ENCODE results near the gene N4BP3.
A peak's percentile ranks its signal among the peaks of the same experiment; 100 is the strongest.
"Not testable (repeated sequence)": the region's sequence is repeated elsewhere in the genome, so short reads cannot be mapped to it uniquely, and the experiment has no call there.

The N4BP3 gene

DNA sequence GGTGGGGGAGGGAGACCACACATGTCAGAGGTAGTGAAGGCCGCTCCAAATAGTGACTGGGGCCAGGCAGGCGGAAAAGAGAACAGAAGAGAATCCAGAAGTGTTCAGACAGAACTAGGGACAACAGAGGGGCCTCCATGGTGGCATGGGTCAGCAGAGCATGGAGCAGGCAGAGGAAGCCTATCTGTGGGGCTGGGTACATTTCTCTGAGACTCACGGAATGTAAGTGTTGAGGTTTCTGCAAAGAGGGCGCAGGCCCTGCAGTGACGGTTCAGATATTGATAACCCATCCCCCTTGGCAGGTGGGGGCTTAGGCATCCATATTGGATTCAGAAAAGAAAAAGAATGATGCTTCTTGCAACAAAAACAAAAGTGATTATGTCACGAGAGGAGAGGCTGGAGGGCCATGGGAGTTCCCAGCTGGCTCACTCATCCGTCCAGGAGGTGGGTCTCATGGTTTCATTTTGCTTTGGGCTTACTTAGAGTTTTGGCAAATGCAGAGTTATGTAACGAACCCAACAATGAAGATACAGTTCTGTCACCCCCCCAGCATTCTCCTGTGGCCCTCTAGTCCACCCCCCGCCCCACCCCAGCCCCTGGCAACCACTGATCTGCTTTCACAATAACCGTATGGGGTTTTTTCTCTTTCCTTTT lies 12.0 kb downstream of the N4BP3 start:
- Histone ChIP-seq H3K4me1 (ENCODE audit: control insufficient read depth in 1 of 2, insufficient read depth in 2 of 2, low read length in 2 of 2) (peaks cover 3 to 30% of the 10 kb centered on the region in 2 donors), H3K36me3 (ENCODE audit: control insufficient read depth in 1 of 2, insufficient read depth in 2 of 2, low read length in 2 of 2) (no peaks in the 10 kb centered on the region), H3K4me3 (ENCODE audit: low read depth in 1 of 2, low read length in 2 of 2) (no peak overlapping the region), H3K27ac (ENCODE audit: low read length) (no peak overlapping the region), H3K27me3 (ENCODE audit: low read depth, low read length) (no peaks in the 10 kb centered on the region), H3K9me3 (ENCODE audit: control insufficient read depth in 1 of 2, low read length in 2 of 2) (no peaks in the 10 kb centered on the region)

DNA sequence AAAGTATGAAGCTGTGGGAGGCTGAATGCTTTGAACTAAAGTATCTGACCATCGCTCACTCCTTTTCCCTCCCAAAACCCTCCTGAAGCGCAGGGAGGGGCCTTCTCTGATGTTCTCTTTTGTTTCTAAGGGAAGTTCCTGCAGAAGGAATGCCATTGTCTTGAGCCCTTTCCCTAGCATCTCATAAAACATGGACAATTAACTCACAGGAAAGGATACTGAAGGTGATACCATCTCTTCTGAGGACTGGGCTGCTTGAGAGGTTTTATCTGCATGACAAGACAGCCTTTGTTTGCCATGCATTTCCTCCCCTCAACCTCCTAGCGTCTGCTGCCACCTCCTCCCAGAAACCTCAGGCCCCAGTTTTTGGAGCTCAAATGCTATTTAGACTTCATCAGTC lies 13.2 kb downstream of the N4BP3 start:
- Histone ChIP-seq H3K36me3 (ENCODE audit: control insufficient read depth in 1 of 2, insufficient read depth in 2 of 2, low read length in 2 of 2) (no peaks in the 10 kb centered on the region), H3K4me3 (ENCODE audit: low read depth in 1 of 2, low read length in 2 of 2) (no peak overlapping the region), H3K9me3 (ENCODE audit: control insufficient read depth in 1 of 2, low read length in 2 of 2) (no peaks in the 10 kb centered on the region), H3K4me1 (ENCODE audit: control insufficient read depth in 1 of 2, insufficient read depth in 2 of 2, low read length in 2 of 2) (peaks cover 4 to 24% of the 10 kb centered on the region in 2 donors), H3K27me3 (ENCODE audit: low read depth, low read length) (no peaks in the 10 kb centered on the region), H3K27ac (ENCODE audit: low read length) (no peak overlapping the region)

DNA sequence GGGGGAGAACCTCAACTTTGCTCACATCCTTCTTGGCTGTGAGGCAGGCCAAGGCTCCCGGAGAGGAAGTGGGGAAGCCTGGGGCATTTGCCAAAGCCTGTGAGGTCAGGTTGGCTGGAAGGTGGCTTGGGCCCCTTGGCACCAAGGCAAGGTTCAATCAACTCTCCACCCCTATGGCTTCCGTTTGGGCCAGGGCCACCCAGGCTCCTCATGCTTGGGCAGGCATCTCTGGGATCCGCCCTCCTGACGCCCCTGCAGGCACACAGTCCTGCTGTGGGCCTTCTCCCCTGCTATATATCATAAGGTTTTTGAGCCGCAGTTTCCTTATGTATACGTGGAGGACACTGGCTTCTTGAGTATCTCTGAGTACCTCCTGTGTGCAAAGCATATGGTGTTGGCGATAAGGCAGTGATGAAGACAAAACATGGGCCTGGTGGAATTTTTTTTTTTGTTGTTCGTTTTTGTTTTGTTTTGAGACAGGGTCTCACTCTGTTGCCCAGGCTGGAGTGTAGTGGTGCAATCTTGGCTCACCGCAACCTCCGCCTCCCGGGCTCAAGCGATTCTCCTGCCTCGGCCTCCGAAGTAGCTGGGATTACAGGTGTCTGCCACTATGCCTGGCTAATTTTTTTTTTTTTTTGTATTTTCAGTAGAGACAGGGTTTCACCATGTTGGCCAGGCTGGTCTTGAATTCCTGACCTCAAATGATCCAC lies 14.1 kb downstream of the N4BP3 start:
- H3K9me3 ChIP-seq (ENCODE audit: control insufficient read depth in 1 of 2, low read length in 2 of 2); H3K27me3 ChIP-seq (ENCODE audit: low read depth, low read length); H3K4me3 ChIP-seq (ENCODE audit: low read depth in 1 of 2, low read length in 2 of 2); H3K36me3 ChIP-seq (ENCODE audit: control insufficient read depth in 1 of 2, insufficient read depth in 2 of 2, low read length in 2 of 2); H3K27ac ChIP-seq (ENCODE audit: low read length): not testable (repeated sequence)
- peaks cover 4 to 24% of the 10 kb centered on the region in 2 donors for H3K4me1 ChIP-seq (ENCODE audit: control insufficient read depth in 1 of 2, insufficient read depth in 2 of 2, low read length in 2 of 2)

DNA sequence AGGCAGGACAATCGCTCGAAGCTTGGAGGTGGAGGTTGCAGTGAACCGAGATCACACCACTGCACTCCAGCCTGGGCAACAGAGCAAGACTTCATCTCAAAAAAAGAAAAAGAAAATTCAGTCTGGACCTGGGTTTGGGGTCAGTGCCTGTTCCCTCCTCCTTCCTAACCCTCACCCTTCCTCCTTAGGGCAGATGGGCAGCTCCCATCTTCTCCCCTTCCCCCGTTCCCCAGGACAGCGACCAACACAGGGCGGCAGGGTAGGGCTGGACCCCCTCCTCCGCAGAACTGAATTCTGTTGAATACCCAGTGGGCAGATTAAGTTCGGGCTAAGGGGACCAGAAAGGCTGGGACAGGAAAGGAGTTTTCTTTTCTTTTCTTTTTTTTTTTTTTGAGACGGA lies 16.0 kb downstream of the N4BP3 start:
- H3K27me3 ChIP-seq (ENCODE audit: low read depth, low read length) = no peaks in the 10 kb centered on the region
- no peaks in the 10 kb centered on the region for H3K9me3 ChIP-seq (ENCODE audit: control insufficient read depth in 1 of 2, low read length in 2 of 2)
- peaks cover 4 to 12% of the 10 kb centered on the region in 2 donors for H3K4me1 ChIP-seq (ENCODE audit: control insufficient read depth in 1 of 2, insufficient read depth in 2 of 2, low read length in 2 of 2)
- peaks cover 0 to 4% of the 10 kb centered on the region in 2 donors for H3K36me3 ChIP-seq (ENCODE audit: control insufficient read depth in 1 of 2, insufficient read depth in 2 of 2, low read length in 2 of 2)
- H3K4me3 ChIP-seq (ENCODE audit: low read depth in 1 of 2, low read length in 2 of 2) = no peak overlapping the region
- H3K27ac ChIP-seq (ENCODE audit: low read length) = no peak overlapping the region

DNA sequence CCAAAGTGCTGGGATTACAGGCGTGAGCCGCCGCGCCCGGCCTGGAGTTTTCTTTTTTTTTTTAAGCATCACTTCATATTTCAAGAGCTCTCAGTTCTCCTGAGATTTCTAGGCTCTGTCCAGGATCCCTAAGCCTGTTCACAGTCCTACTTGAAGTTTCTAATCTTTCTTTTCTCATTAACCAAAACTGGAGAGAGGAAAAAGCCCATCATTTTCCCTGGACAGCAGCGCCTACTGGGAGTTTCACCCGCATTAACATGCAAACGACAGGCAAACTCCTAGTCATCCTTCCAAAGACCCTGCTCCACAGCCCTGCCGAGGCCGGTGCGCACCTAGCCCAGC lies 16.9 kb downstream of the N4BP3 start:
- not testable (repeated sequence) for H3K9me3 ChIP-seq (ENCODE audit: control insufficient read depth in 1 of 2, low read length in 2 of 2); H3K27me3 ChIP-seq (ENCODE audit: low read depth, low read length); H3K36me3 ChIP-seq (ENCODE audit: control insufficient read depth in 1 of 2, insufficient read depth in 2 of 2, low read length in 2 of 2)
- Histone ChIP-seq H3K4me1 (ENCODE audit: control insufficient read depth in 1 of 2, insufficient read depth in 2 of 2, low read length in 2 of 2) (peaks cover 4 to 12% of the 10 kb centered on the region in 2 donors), H3K27ac (ENCODE audit: low read length) (peak overlapping the region; percentile 16), H3K4me3 (ENCODE audit: low read depth in 1 of 2, low read length in 2 of 2) (peak overlapping the region; percentile 48 to 91)

DNA sequence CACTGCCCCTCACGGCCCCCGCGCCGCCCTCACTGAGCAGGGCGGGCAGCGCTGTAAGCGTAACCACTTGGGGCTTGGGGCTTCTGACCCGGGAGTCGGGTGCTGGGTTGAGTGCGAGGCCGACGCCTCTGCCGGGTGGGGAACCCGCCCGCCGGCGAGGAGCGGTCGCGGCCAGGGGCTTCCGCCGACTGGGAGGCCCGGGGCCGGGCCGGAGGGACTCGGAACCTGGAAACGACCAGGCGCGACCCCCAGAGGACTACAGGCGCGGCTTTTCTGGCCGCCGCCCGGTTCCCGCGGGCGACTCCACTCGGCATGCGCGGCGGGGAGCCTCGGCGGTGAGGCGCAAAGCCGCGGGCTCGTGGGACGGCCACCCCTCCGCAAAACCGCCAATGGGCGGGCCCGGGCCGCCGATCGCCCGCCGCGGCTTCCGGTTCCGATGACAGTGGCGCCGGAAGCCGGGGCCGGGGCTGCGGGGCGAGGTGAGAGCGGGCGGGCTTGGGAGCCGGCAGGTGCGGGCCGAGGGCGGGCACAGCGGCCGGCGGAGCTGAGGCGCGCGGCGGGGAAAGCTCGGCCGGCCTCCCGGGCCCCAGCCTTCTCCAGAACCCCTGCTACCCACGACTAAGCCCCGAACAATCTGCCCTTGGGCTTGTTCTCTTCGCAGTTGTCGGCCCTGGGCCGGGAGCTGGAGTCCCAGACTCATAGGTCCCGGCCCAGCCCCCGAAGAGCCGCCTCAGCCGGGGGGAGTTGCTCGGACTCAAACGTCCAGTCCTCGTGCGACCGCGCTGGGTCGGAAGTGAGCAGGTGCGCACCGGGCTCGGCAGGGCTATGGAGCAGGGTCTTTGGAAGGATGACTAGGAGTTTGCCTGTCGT lies 17.5 kb downstream of the N4BP3 start, which contains the start of gene RMND5B:
RMND5B (plus strand) TSS at position 439 of the 870 bp plus-strand sequence. CDS start 7,106 bp downstream, outside the sequence.
- H3K36me3 ChIP-seq (ENCODE audit: control insufficient read depth in 1 of 2, insufficient read depth in 2 of 2, low read length in 2 of 2) = peaks cover 7 to 11% of the 10 kb centered on the region in 2 donors
- peak within 1 kb of the TSS; percentile 78 to 91 for H3K4me3 ChIP-seq (ENCODE audit: low read depth in 1 of 2, low read length in 2 of 2)
- peak within 1 kb of the TSS; percentile 63 for H3K27ac ChIP-seq (ENCODE audit: low read length)
- peaks cover 4 to 12% of the 10 kb centered on the region in 2 donors for H3K4me1 ChIP-seq (ENCODE audit: control insufficient read depth in 1 of 2, insufficient read depth in 2 of 2, low read length in 2 of 2)
- no peaks in the 10 kb centered on the region for H3K9me3 ChIP-seq (ENCODE audit: control insufficient read depth in 1 of 2, low read length in 2 of 2)
- H3K27me3 ChIP-seq (ENCODE audit: low read depth, low read length) = no peaks in the 10 kb centered on the region

DNA sequence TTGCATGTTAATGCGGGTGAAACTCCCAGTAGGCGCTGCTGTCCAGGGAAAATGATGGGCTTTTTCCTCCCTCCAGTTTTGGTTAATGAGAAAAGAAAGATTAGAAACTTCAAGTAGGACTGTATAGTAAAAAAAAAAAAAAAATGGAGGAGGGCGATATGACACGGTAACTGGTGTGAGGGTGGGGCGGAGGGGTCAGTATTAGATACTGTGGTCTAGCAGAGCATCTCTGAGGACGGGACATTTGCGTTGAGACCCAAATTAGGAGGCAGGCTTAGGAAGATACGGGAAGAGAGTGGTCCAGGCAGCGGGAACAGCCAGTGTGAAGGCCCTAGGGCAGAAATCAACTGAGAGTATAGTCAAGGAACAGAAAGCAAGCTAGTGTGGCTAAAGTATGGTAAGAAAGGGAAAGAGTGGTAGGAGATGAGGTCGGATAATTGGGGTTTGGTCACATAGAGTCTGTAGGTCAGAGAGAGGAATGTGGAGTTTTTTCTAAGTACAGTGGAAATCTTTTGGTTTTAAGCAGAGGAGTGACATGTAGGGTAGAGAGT lies 18.2 kb downstream of the N4BP3 start:
- Histone ChIP-seq H3K4me1 (ENCODE audit: control insufficient read depth in 1 of 2, insufficient read depth in 2 of 2, low read length in 2 of 2) (peaks cover 4 to 12% of the 10 kb centered on the region in 2 donors), H3K9me3 (ENCODE audit: control insufficient read depth in 1 of 2, low read length in 2 of 2) (no peaks in the 10 kb centered on the region), H3K36me3 (ENCODE audit: control insufficient read depth in 1 of 2, insufficient read depth in 2 of 2, low read length in 2 of 2) (peaks cover 10 to 11% of the 10 kb centered on the region in 2 donors), H3K4me3 (ENCODE audit: low read depth in 1 of 2, low read length in 2 of 2) (peak overlapping the region; percentile 78 to 91), H3K27me3 (ENCODE audit: low read depth, low read length) (no peaks in the 10 kb centered on the region), H3K27ac (ENCODE audit: low read length) (peak overlapping the region; percentile 63)

DNA sequence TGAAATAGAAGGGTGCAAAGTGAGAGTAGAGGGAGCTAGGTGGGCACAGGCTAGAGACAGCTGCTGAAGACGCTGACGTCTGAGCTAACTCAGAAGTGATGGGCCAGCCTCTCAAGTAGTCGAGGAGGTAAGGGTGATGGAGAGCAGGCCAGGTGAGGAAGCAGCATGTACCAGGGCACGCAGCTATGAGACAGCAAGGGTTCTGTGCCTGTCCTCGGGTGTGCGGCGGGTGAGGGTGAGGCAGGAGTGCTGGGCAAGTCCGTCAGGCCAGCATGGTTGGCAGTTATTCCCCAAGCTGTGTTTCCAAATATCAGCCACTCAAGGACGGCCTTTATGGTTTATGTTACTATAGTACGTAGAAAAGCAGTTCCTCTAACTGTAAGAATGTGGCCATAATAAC lies 23.7 kb downstream of the N4BP3 start:
- no peaks in the 10 kb centered on the region for H3K9me3 ChIP-seq (ENCODE audit: control insufficient read depth in 1 of 2, low read length in 2 of 2)
- peaks cover 0 to 5% of the 10 kb centered on the region in 2 donors for H3K4me1 ChIP-seq (ENCODE audit: control insufficient read depth in 1 of 2, insufficient read depth in 2 of 2, low read length in 2 of 2)
- H3K36me3 ChIP-seq (ENCODE audit: control insufficient read depth in 1 of 2, insufficient read depth in 2 of 2, low read length in 2 of 2) = peaks cover 15 to 26% of the 10 kb centered on the region in 2 donors
- no peak overlapping the region for H3K27ac ChIP-seq (ENCODE audit: low read length)
- H3K4me3 ChIP-seq (ENCODE audit: low read depth in 1 of 2, low read length in 2 of 2) = no peak overlapping the region
- no peaks in the 10 kb centered on the region for H3K27me3 ChIP-seq (ENCODE audit: low read depth, low read length)

DNA sequence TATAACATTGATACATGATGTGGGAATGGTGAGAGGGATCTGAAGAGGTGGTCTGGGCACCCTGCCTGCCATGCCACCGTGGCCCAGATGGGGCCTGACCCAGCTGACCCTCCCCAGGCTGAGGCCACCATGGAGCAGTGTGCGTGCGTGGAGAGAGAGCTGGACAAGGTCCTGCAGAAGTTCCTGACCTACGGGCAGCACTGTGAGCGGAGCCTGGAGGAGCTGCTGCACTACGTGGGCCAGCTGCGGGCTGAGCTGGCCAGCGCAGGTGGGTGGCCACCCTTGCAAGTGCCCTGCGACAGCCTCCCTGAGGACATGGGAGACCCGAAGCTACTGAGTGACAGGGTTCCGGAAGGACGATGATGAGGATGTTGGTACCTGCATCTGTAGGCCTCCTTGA lies 24.7 kb downstream of the N4BP3 start:
- H3K27me3 ChIP-seq (ENCODE audit: low read depth, low read length) = no peaks in the 10 kb centered on the region
- H3K36me3 ChIP-seq (ENCODE audit: control insufficient read depth in 1 of 2, insufficient read depth in 2 of 2, low read length in 2 of 2) = peaks cover 25 to 34% of the 10 kb centered on the region in 2 donors
- H3K4me3 ChIP-seq (ENCODE audit: low read depth in 1 of 2, low read length in 2 of 2) = no peak overlapping the region
- H3K9me3 ChIP-seq (ENCODE audit: control insufficient read depth in 1 of 2, low read length in 2 of 2) = no peaks in the 10 kb centered on the region
- H3K27ac ChIP-seq (ENCODE audit: low read length) = no peak overlapping the region
- peaks cover 0 to 6% of the 10 kb centered on the region in 2 donors for H3K4me1 ChIP-seq (ENCODE audit: control insufficient read depth in 1 of 2, insufficient read depth in 2 of 2, low read length in 2 of 2)

DNA sequence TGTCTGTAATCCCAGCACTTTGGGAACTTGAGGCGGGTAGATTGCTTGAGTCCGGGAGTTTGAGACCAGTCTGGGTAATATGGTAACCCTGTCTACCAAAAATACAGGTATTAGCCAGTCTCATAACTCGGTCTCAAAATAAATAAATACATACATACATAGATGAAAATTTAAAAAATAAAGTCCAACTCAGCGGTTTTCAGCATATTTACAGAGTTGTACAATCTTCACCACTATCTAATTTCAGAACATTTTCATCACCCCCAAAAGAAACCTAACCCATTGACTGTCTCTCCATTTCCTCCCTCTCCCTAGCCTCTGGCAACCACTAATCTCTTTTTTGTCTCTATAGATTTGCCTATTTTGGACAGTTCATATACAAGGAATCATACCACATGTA lies 28.2 kb downstream of the N4BP3 start:
- Histone ChIP-seq H3K4me3 (ENCODE audit: low read depth in 1 of 2, low read length in 2 of 2) (no peak overlapping the region), H3K9me3 (ENCODE audit: control insufficient read depth in 1 of 2, low read length in 2 of 2) (no peaks in the 10 kb centered on the region), H3K4me1 (ENCODE audit: control insufficient read depth in 1 of 2, insufficient read depth in 2 of 2, low read length in 2 of 2) (peaks cover 0 to 19% of the 10 kb centered on the region in 2 donors), H3K27me3 (ENCODE audit: low read depth, low read length) (no peaks in the 10 kb centered on the region), H3K27ac (ENCODE audit: low read length) (no peak overlapping the region), H3K36me3 (ENCODE audit: control insufficient read depth in 1 of 2, insufficient read depth in 2 of 2, low read length in 2 of 2) (peaks cover 33 to 47% of the 10 kb centered on the region in 2 donors)

DNA sequence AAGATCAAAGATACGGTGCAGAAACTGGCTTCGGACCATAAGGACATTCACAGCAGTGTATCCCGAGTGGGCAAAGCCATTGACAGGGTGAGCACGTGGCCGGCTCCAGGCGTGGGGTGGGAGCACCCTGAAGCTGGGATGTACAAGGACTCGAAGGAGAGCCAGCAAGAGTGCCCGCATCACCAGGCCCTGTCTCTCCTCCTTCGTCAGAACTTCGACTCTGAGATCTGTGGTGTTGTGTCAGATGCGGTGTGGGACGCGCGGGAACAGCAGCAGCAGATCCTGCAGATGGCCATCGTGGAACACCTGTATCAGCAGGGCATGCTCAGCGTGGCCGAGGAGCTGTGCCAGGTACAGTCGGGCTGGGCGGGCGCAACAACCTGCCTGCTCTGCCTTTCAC lies 29.3 kb downstream of the N4BP3 start:
- H3K36me3 ChIP-seq (ENCODE audit: control insufficient read depth in 1 of 2, insufficient read depth in 2 of 2, low read length in 2 of 2) = peaks cover 44 to 58% of the 10 kb centered on the region in 2 donors

More for the DNA sequence above, 29.3 kb downstream of the N4BP3 start:
- Histone ChIP-seq H3K27me3 (ENCODE audit: low read depth, low read length) (no peaks in the 10 kb centered on the region), H3K4me1 (ENCODE audit: control insufficient read depth in 1 of 2, insufficient read depth in 2 of 2, low read length in 2 of 2) (peaks cover 0 to 19% of the 10 kb centered on the region in 2 donors), H3K9me3 (ENCODE audit: control insufficient read depth in 1 of 2, low read length in 2 of 2) (no peaks in the 10 kb centered on the region), H3K4me3 (ENCODE audit: low read depth in 1 of 2, low read length in 2 of 2) (no peak overlapping the region), H3K27ac (ENCODE audit: low read length) (no peak overlapping the region)
